ENCODE measurements around the gene ZNF22. TPM values are rescaled to one million over a fixed set of nuclear protein-coding genes. Genes with fewer than 3 reads are reported as not detected.
A peak's percentile ranks its signal among the peaks of the same experiment; 100 is the strongest.

Gene ZNF22
- total RNA-seq, 1 experiment from 2014 or later, result 13.5 TPM

GRCh38 chr10:44959247-44960087 is 41.3 kb upstream of the ZNF22 start, which contains the start of gene RASSF4:
Gene RASSF4 (plus strand): TSS chr10:44959802. CDS start chr10:44970203, 10,401 bp downstream.
- BruUV-seq (replicated peaks), result TSS peak; percentile 81
- no peaks in the 10 kb centered on the region for H4K20me1 ChIP-seq (ENCODE audit: insufficient read depth)
- intact Hi-C loops (cut with micrococcal nuclease), result loop anchor here (1.0 kb wide), 1 partner anchor 19 kb away; the partner anchor contains the start of gene DEPP1
- peak within 1 kb of the TSS; percentile 35 for H2AFZ ChIP-seq (ENCODE audit: low read depth, low read length, poor library complexity, severe bottlenecking)
- ChIA-PET POLR2A (no interaction called here), RAD21 (ENCODE audit: low non-redundant PET in 1 of 2, low total read pairs in 2 of 2, uncharacterized antibody in 2 of 2, unreplicated experiment in 2 of 2) (interaction anchor here in 1 of 2 experiments (1.0 kb wide), 1 partner anchor 26 kb away, joined by 3 read pairs; no protein-coding TSS in a partner anchor), CTCF (interaction anchor here (1.7 kb wide), 1 partner anchor 27 kb away, joined by 4 read pairs; no protein-coding TSS in a partner anchor)
- H3K4me2 ChIP-seq (ENCODE audit: low read length), result peak within 1 kb of the TSS; percentile 98
- no peaks in the 10 kb centered on the region for H3K27me3 ChIP-seq (ENCODE audit: insufficient read depth, low read length)
- H3K36me3 ChIP-seq (ENCODE audit: control insufficient read depth in 1 of 2, insufficient read depth in 2 of 2, low read length in 2 of 2), result no peaks in the 10 kb centered on the region
- H3K27ac ChIP-seq (ENCODE audit: low read depth, low read length), result peak within 1 kb of the TSS; percentile 50
- peak within 1 kb of the TSS; percentile 79 for H3K9ac ChIP-seq (ENCODE audit: low read length)
- no peaks in the 10 kb centered on the region for H3K79me2 ChIP-seq (ENCODE audit: insufficient read depth, low read length)
- H3K9me3 ChIP-seq (ENCODE audit: control insufficient read depth in 1 of 2, insufficient read depth in 1 of 2, low read depth in 1 of 2, low read length in 2 of 2), result no peaks in the 10 kb centered on the region
- DNase-seq (ENCODE audit: low read depth, low spot score) (peak; percentile 52), ATAC-seq (peak; percentile 100)
- H3K4me1 ChIP-seq (ENCODE audit: control insufficient read depth in 1 of 2, insufficient read depth in 2 of 2, low read length in 2 of 2), result peaks cover 3 to 17% of the 10 kb centered on the region in 2 experiments; a peak in 3 of 4 replicates
- peak within 1 kb of the TSS; percentile 75 to 92 for H3K4me3 ChIP-seq (replicated peaks in 1 of 2; ENCODE audit: low read depth in 1 of 2, low read length in 2 of 2)
- H3K9me2 ChIP-seq (ENCODE audit: insufficient read depth), result no peaks in the 10 kb centered on the region
- TF ChIP-seq POLR2AphosphoS5 (IDR thresholded peaks at IDR 0.05; ENCODE audit: low read depth, low read length), result peak; percentile 90
- TF ChIP-seq ZFX (IDR thresholded peaks at IDR 0.05), result peak; percentile 85
- TF ChIP-seq SIN3A (IDR thresholded peaks at IDR 0.05; ENCODE audit: low read depth), result no peak
- peak; percentile 32 for TF ChIP-seq TCF7L2 (IDR thresholded peaks at IDR 0.05; ENCODE audit: borderline replicate concordance, extremely low read depth, insufficient read depth, insufficient read length)
- peak; percentile 44 for TF ChIP-seq POLR2A (IDR thresholded peaks at IDR 0.05; ENCODE audit: borderline replicate concordance, extremely low read depth, insufficient read depth, insufficient read length)
- TF ChIP-seq YY1 (IDR thresholded peaks at IDR 0.05; ENCODE audit: extremely low read depth, insufficient replicate concordance, low read depth, low read length), result peak; percentile 37

GRCh38 chr10:44960088-44960460 is 40.6 kb upstream of the ZNF22 start:
- POLR2A ChIA-PET, result no interaction called here
- Histone ChIP-seq H3K4me1 (ENCODE audit: control insufficient read depth in 1 of 2, insufficient read depth in 2 of 2, low read length in 2 of 2) (peaks cover 3 to 17% of the 10 kb centered on the region in 2 experiments; a peak in 3 of 4 replicates), H3K79me2 (ENCODE audit: insufficient read depth, low read length) (no peaks in the 10 kb centered on the region), H3K9ac (ENCODE audit: low read length) (0 out of 2 replicates have a peak overlapping the region, but pooled peaks have one; percentile 23), H3K36me3 (ENCODE audit: control insufficient read depth in 1 of 2, insufficient read depth in 2 of 2, low read length in 2 of 2) (no peaks in the 10 kb centered on the region), H3K27ac (ENCODE audit: low read depth, low read length) (no peak overlapping the region; the same call in 1 of the 2 replicates), H3K4me3 (replicated peaks in 1 of 2; ENCODE audit: low read depth in 1 of 2, low read length in 2 of 2) (peak overlapping the region in 1 of 2 experiments; percentile 92; a peak in 3 of 4 replicates), H3K27me3 (ENCODE audit: insufficient read depth, low read length) (no peaks in the 10 kb centered on the region), H2AFZ (ENCODE audit: low read depth, low read length, poor library complexity, severe bottlenecking) (peak overlapping the region; percentile 35), H4K20me1 (ENCODE audit: insufficient read depth) (no peaks in the 10 kb centered on the region), H3K9me2 (ENCODE audit: insufficient read depth) (no peaks in the 10 kb centered on the region), H3K9me3 (ENCODE audit: control insufficient read depth in 1 of 2, insufficient read depth in 1 of 2, low read depth in 1 of 2, low read length in 2 of 2) (no peaks in the 10 kb centered on the region), H3K4me2 (ENCODE audit: low read length) (peak overlapping the region; percentile 98)
- no peak for ATAC-seq
- intact Hi-C loops (cut with micrococcal nuclease), result no loop called here
- RAD21 ChIA-PET (ENCODE audit: low non-redundant PET in 1 of 2, low total read pairs in 2 of 2, uncharacterized antibody in 2 of 2, unreplicated experiment in 2 of 2), result no interaction called here
- CTCF ChIA-PET, result interaction anchor here (1.7 kb wide), 1 partner anchor 27 kb away, joined by 4 read pairs; no protein-coding TSS in a partner anchor
- BruUV-seq (replicated peaks), result no TSS peak
- no peak for DNase-seq (ENCODE audit: low read depth, low spot score)
- TF ChIP-seq TCF7L2 (IDR thresholded peaks at IDR 0.05; ENCODE audit: borderline replicate concordance, extremely low read depth, insufficient read depth, insufficient read length) (no peak), REST (IDR thresholded peaks at IDR 0.05; ENCODE audit: low read depth) (no peak), YY1 (IDR thresholded peaks at IDR 0.05; ENCODE audit: extremely low read depth, insufficient replicate concordance, low read depth, low read length) (no peak), MAX (IDR thresholded peaks at IDR 0.05) (no peak), ZNF274 (IDR thresholded peaks at IDR 0.05; ENCODE audit: low read depth, low read length) (no peak), RAD21 (IDR thresholded peaks at IDR 0.05; ENCODE audit: low read depth) (no peak), SP1 (IDR thresholded peaks at IDR 0.05; ENCODE audit: low read depth) (no peak), SIN3A (IDR thresholded peaks at IDR 0.05; ENCODE audit: low read depth) (no peak)
